RWPE1 (cell line): Measurements from ENCODE around the gene TAX1BP1.

Source experiments
- CTCF ChIA-PET: fragments of 350-600 bp; sonication (Branson Sonifier 250); formaldehyde crosslinking; extraction: SDS; loops from one replicate; lab custom pipeline; 2021; lab: Yijun Ruan, JAX
- POLR2A ChIA-PET: fragments of 400-600 bp; formaldehyde crosslinking; extraction: SDS; loops from one replicate; lab custom pipeline; 2020; ENCODE audit warnings: antibody characterized with exemption; ENCODE audit not compliant: low non-redundant PET; lab: Yijun Ruan, JAX
- DNase-seq: peaks from one replicate; pipeline ENCODE4 v3.0.0; 2012; ENCODE audit warnings: low spot score
- H3K27ac ChIP-seq: fragments of 450-650 bp; 2 replicates; pipeline ENCODE4 v1.5.1; 2017
- CTCF ChIP-seq: fragments of 450-650 bp; conservative IDR thresholded peaks from 2 replicates; pipeline ENCODE4 v1.5.1; 2017; ENCODE audit warnings: low read depth, mild to moderate bottlenecking

TAX1BP1 gene

GRCh38 chr7:27839099-27839498 is 99.1 kb downstream of the TAX1BP1 start:
- POLR2A ChIA-PET, result no interaction called here
- CTCF ChIA-PET, result no interaction called here
- H3K27ac ChIP-seq, result no peak overlapping the region
- TF ChIP-seq CTCF, result no peak
- DNase-seq, result no peak

GRCh38 chr7:27840313-27840712 is 100.4 kb downstream of the TAX1BP1 start:
- no peak for TF ChIP-seq CTCF
- H3K27ac ChIP-seq, result no peak overlapping the region
- DNase-seq, result no peak
- ChIA-PET POLR2A (no interaction called here), CTCF (no interaction called here)

GRCh38 chr7:27840760-27841364 is 100.9 kb downstream of the TAX1BP1 start:
- ChIA-PET POLR2A (no interaction called here), CTCF (interaction anchor here (0.5 kb wide), 1 partner anchor 19 kb away, joined by 4 read pairs; no protein-coding TSS in a partner anchor)
- TF ChIP-seq CTCF, result no peak
- no peak overlapping the region for H3K27ac ChIP-seq
- no peak for DNase-seq

GRCh38 chr7:27842094-27842692 is 102.2 kb downstream of the TAX1BP1 start:
- ChIA-PET POLR2A (no interaction called here), CTCF (interaction anchor here (0.7 kb wide), 1 partner anchor 19 kb away, joined by 3 read pairs; no protein-coding TSS in a partner anchor)
- no peak overlapping the region for H3K27ac ChIP-seq
- no peak for DNase-seq
- TF ChIP-seq CTCF, result no peak

- ChIA-PET CTCF (interaction anchor here (0.7 kb wide), 1 partner anchor 19 kb away, joined by 3 read pairs; no protein-coding TSS in a partner anchor), POLR2A (no interaction called here)
- DNase-seq, result no peak
- H3K27ac ChIP-seq, result no peak overlapping the region
- TF ChIP-seq CTCF, result no peak
Measured at GRCh38 chr7:27842851-27843250, 102.9 kb downstream of the TAX1BP1 start.

GRCh38 chr7:27843584-27844305 is 103.8 kb downstream of the TAX1BP1 start:
- ChIA-PET POLR2A (no interaction called here), CTCF (interaction anchor here (0.5 kb wide), 1 partner anchor 58 kb away, joined by 3 read pairs; no protein-coding TSS in a partner anchor)
- no peak for DNase-seq
- TF ChIP-seq CTCF, result no peak
- H3K27ac ChIP-seq, result no peak overlapping the region
